H1 (cell line): ENCODE results near the gene SLC16A9. TPM values are rescaled to one million over a fixed set of nuclear protein-coding genes. Genes with fewer than 3 reads are reported as not detected.

Experiments
- CTCF ChIA-PET: fragments of 300-600 bp; sonication (Branson Sonifier 250); formaldehyde crosslinking; loops from one replicate; lab custom pipeline; 2021; ENCODE audit not compliant: partially characterized antibody; lab: Charles Lee
- POLR2A ChIA-PET: fragments of 300-600 bp; sonication (Branson Sonifier 250); formaldehyde crosslinking; loops from one replicate; lab custom pipeline; 2021; ENCODE audit warnings: inconsistent platforms; ENCODE audit not compliant: partially characterized antibody; lab: Charles Lee
- DNase-seq, 2 experiments: peaks; one replicate each; pipeline versions ENCODE4 v3.0.0 to v3.0.0-alpha.2; 2010 to 2022; ENCODE audit warnings: low spot score in 2 of 2, low read depth in 1 of 2, mixed read lengths in 1 of 2
- FAIRE-seq: peaks from 2 replicates; lab custom pipeline; 2011; peaks lifted over from hg19 to GRCh38; lab: Jason Lieb, UNC
- H2AFZ ChIP-seq: 2 replicates; pipeline ENCODE4 v1.8.1; 2012; ENCODE audit warnings: low read length, inconsistent platforms
- H2AK5ac ChIP-seq: 2 replicates; pipeline ENCODE4 v1.6.1; 2013; ENCODE audit warnings: low read depth, low read length
- H2BK120ac ChIP-seq: replicated peaks from 2 replicates; pipeline ENCODE3; 2013; ENCODE audit warnings: low read depth, low read length, inconsistent platforms
- H2BK12ac ChIP-seq: 2 replicates; pipeline ENCODE4 v1.6.1; 2013; ENCODE audit warnings: low read depth, low read length
- H2BK15ac ChIP-seq: 2 replicates; pipeline ENCODE4 v1.6.1; 2013; ENCODE audit warnings: low read length
- H2BK20ac ChIP-seq: 2 replicates; pipeline ENCODE4 v1.6.1; 2013; ENCODE audit warnings: low read length
- H2BK5ac ChIP-seq: 2 replicates; pipeline ENCODE4 v1.6.1; 2013; ENCODE audit warnings: low read depth, low read length
- H3K14ac ChIP-seq: 2 replicates; pipeline ENCODE4 v1.6.1; 2013; ENCODE audit warnings: inconsistent platforms; ENCODE audit not compliant: insufficient read length
- H3K18ac ChIP-seq: 2 replicates; pipeline ENCODE4 v1.6.1; 2013; ENCODE audit warnings: low read length; ENCODE audit errors: extremely low read depth
- H3K23ac ChIP-seq: 2 replicates; pipeline ENCODE4 v1.6.1; 2013; ENCODE audit warnings: inconsistent platforms; ENCODE audit not compliant: insufficient read length
- H3K23me2 ChIP-seq: 2 replicates; pipeline ENCODE4 v1.6.1; 2013; ENCODE audit warnings: low read depth, low read length
- H3K27ac ChIP-seq: 2 replicates; pipeline ENCODE4 v1.6.1; 2011; ENCODE audit warnings: low read depth, low read length, inconsistent platforms
- H3K27me3 ChIP-seq, 4 experiments: replicated peaks in 1 of 4; 1 replicate in 1 of 4; 2 replicates in 3 of 4; pipeline versions ENCODE4 v1.6.1 to v1.8.1; 2011 to 2013; ENCODE audit warnings: low read length in 3 of 4, mild to moderate bottlenecking in 3 of 4, inconsistent platforms in 2 of 4, mixed read lengths in 2 of 4, moderate library complexity in 1 of 4; ENCODE audit not compliant: control insufficient read depth in 3 of 4, insufficient read depth in 3 of 4; ENCODE audit errors: extremely low read depth in 1 of 4
- H3K36me3 ChIP-seq, 4 experiments: 2 replicates each; pipeline versions ENCODE4 v1.6.1 to v1.8.1; 2011 to 2013; ENCODE audit warnings: mild to moderate bottlenecking in 4 of 4, low read length in 3 of 4, moderate library complexity in 2 of 4, control low read depth in 1 of 4, inconsistent platforms in 1 of 4; ENCODE audit not compliant: insufficient read depth in 4 of 4, control insufficient read depth in 2 of 4
- H3K4ac ChIP-seq: replicated peaks from 2 replicates; pipeline ENCODE3; 2013; ENCODE audit warnings: low read length, low read depth, mixed read lengths, inconsistent platforms; ENCODE audit not compliant: insufficient read length
- H3K4me1 ChIP-seq, 4 experiments: replicated peaks in 1 of 4; 1 replicate in 1 of 4; 2 replicates in 3 of 4; pipeline versions ENCODE4 v1.6.1 to v1.8.1; 2011 to 2013; ENCODE audit warnings: low read length in 3 of 4, inconsistent platforms in 2 of 4, mixed read lengths in 1 of 4; ENCODE audit not compliant: insufficient read depth in 4 of 4, control insufficient read depth in 3 of 4
- H3K4me2 ChIP-seq, 2 experiments: 2 replicates each; pipeline versions ENCODE4 v1.6.1 to v1.8.1; 2011 to 2013; ENCODE audit warnings: low read depth in 2 of 2, low read length in 2 of 2, control low read depth in 1 of 2, inconsistent platforms in 1 of 2, mild to moderate bottlenecking in 1 of 2; ENCODE audit not compliant: insufficient read depth in 1 of 2
- H3K4me3 ChIP-seq, 4 experiments: fragments of 200-600, 300-600 bp in 1 of 4; sonication (generic), shearing (Covaris generic), sonication (Bioruptor Twin) in 1 of 4; 2 replicates each; pipeline versions ENCODE4 v1.5.1 to v1.8.1; 2011 to 2016; ENCODE audit warnings: low read length in 4 of 4, low read depth in 3 of 4, control low read depth in 2 of 4, inconsistent platforms in 2 of 4, mild to moderate bottlenecking in 2 of 4, mixed read lengths in 1 of 4, moderate library complexity in 1 of 4; ENCODE audit not compliant: insufficient read depth in 2 of 4; ENCODE audit errors: extremely low read depth in 1 of 4
- H3K56ac ChIP-seq: replicated peaks from 2 replicates; pipeline ENCODE3; 2013; ENCODE audit warnings: low read depth, mild to moderate bottlenecking, mixed read lengths, low read length, inconsistent platforms; ENCODE audit not compliant: insufficient read length
- H3K79me1 ChIP-seq: 2 replicates; pipeline ENCODE4 v1.6.1; 2013; ENCODE audit warnings: low read depth, low read length, control low read depth
- H3K79me2 ChIP-seq, 2 experiments: 2 replicates each; pipeline versions ENCODE4 v1.6.1 to v1.8.1; 2012 to 2013; ENCODE audit warnings: low read length in 2 of 2, mild to moderate bottlenecking in 2 of 2, inconsistent platforms in 1 of 2; ENCODE audit not compliant: insufficient read depth in 2 of 2, control insufficient read depth in 1 of 2
- H3K9ac ChIP-seq, 4 experiments: replicated peaks in 1 of 4; 1 replicate in 1 of 4; 2 replicates in 3 of 4; pipeline versions ENCODE4 v1.6.1 to v1.8.1; 2011 to 2013; ENCODE audit warnings: low read depth in 3 of 4, low read length in 3 of 4, control low read depth in 2 of 4, mild to moderate bottlenecking in 2 of 4, moderate library complexity in 2 of 4, inconsistent platforms in 1 of 4; ENCODE audit errors: extremely low read depth in 1 of 4
- H3K9me3 ChIP-seq, 2 experiments: 2 replicates each; pipeline versions ENCODE4 v1.6.1 to v1.8.1; 2012 to 2013; ENCODE audit warnings: mild to moderate bottlenecking in 2 of 2, moderate library complexity in 2 of 2, control low read depth in 1 of 2, inconsistent platforms in 1 of 2, low read depth in 1 of 2, low read length in 1 of 2, mixed read lengths in 1 of 2; ENCODE audit not compliant: insufficient read depth in 2 of 2
- H4K20me1 ChIP-seq, 2 experiments: replicated peaks in 1 of 2; 2 replicates each; pipeline versions ENCODE3 to v1.8.1; 2011 to 2013; ENCODE audit warnings: inconsistent platforms in 2 of 2, low read length in 2 of 2, mild to moderate bottlenecking in 1 of 2; ENCODE audit not compliant: insufficient read depth in 2 of 2, control insufficient read depth in 1 of 2
- H4K5ac ChIP-seq: 2 replicates; pipeline ENCODE4 v1.6.1; 2013; ENCODE audit warnings: low read length, low read depth, mixed read lengths, inconsistent platforms; ENCODE audit not compliant: insufficient read length
- H4K8ac ChIP-seq: 2 replicates; pipeline ENCODE4 v1.8.0; 2013; ENCODE audit warnings: mild to moderate bottlenecking, moderate library complexity, low read length, inconsistent platforms; ENCODE audit not compliant: insufficient read depth; ENCODE audit errors: extremely low read depth
- H4K91ac ChIP-seq: replicated peaks from 2 replicates; pipeline ENCODE3; 2013; ENCODE audit warnings: low read length, mixed read lengths, inconsistent platforms; ENCODE audit not compliant: insufficient read length
- ASH2L ChIP-seq: fragments of 200-600, 300-600 bp; sonication (generic); IDR thresholded peaks from one replicate; pipeline ENCODE4 v1.7.1; 2017; ENCODE audit warnings: low read length
- CHD1 ChIP-seq: IDR thresholded peaks from 2 replicates; pipeline ENCODE4 v1.6.1; 2012; ENCODE audit warnings: low read depth, low read length, improper control_type of control experiment
- EGR1 ChIP-seq: IDR thresholded peaks from 2 replicates; pipeline ENCODE4 v1.6.1; 2011; ENCODE audit warnings: low read depth, low read length, borderline replicate concordance
- FOSL1 ChIP-seq: IDR thresholded peaks from 2 replicates; pipeline ENCODE4 v1.6.1; 2011; ENCODE audit warnings: mild to moderate bottlenecking, low read depth, low read length, moderate library complexity; ENCODE audit not compliant: insufficient read depth
- KDM1A ChIP-seq: fragments of 200-600, 300-600 bp; sonication (generic); IDR thresholded peaks from 2 replicates; pipeline ENCODE4 v1.7.1; 2016; ENCODE audit warnings: mild to moderate bottlenecking, low read length, borderline replicate concordance
- POLR2AphosphoS5 ChIP-seq: IDR thresholded peaks from 2 replicates; pipeline ENCODE4 v1.6.1; 2011; ENCODE audit warnings: low read depth, low read length
- RNF2 ChIP-seq: fragments of 200-900, 300-1000 bp; sonication (generic); IDR thresholded peaks from 2 replicates; pipeline ENCODE4 v1.7.1; 2016; ENCODE audit warnings: borderline replicate concordance, low read depth, mild to moderate bottlenecking, antibody characterized with exemption, low read length; ENCODE audit not compliant: poor library complexity, severe bottlenecking; ENCODE audit errors: missing control alignments
- SAP30 ChIP-seq: fragments of 300-600 bp; sonication (generic); IDR thresholded peaks from 2 replicates; pipeline ENCODE4 v1.7.1; 2012; ENCODE audit warnings: low read length, moderate library complexity, mild to moderate bottlenecking, inconsistent platforms; ENCODE audit not compliant: insufficient read depth, insufficient replicate concordance
- SIRT6 ChIP-seq: IDR thresholded peaks from one replicate; pipeline ENCODE4 v1.7.1; 2012; ENCODE audit warnings: low read length, inconsistent platforms
- TBP ChIP-seq: IDR thresholded peaks from 2 replicates; pipeline ENCODE4 v1.6.1; 2011; ENCODE audit warnings: low read depth, low read length, improper control_type of control experiment
- TEAD4 ChIP-seq: IDR thresholded peaks from 2 replicates; pipeline ENCODE4 v1.6.1; 2012; ENCODE audit warnings: low read depth, low read length, inconsistent platforms, mixed read lengths
- WGBS, 2 experiments: shearing (Covaris generic) in 1 of 2; methylation state at CpG; one replicate each; pipeline versions ENCODE4 v1.1.6 to v1.1.7; 2013 to 2015; ENCODE audit warnings: low lambda C conversion rate in 2 of 2, mixed read lengths in 2 of 2, inconsistent platforms in 1 of 2, low coverage in 1 of 2, missing lambda C conversion rate in 1 of 2; ENCODE audit not compliant: insufficient replicate concordance in 2 of 2, insufficient coverage in 1 of 2, insufficient read length in 1 of 2; ENCODE audit errors: extremely low coverage in 1 of 2, missing lambda C conversion rate in 1 of 2; 5-methylcytosine and 5-hydroxymethylcytosine counted together
- polyA plus RNA-seq, 7 experiments: library from polyadenylated mRNA; depleted of rRNA in 3 of 7; stranded (reverse) in 5 of 7; unstranded in 2 of 7; fragments of >200 nt in 5 of 7; fragments of 200-250 nt in 2 of 7; gene quantifications; 1 replicate in 5 of 7; 2 replicates in 1 of 7; 4 replicates in 1 of 7; pipeline versions ENCODE4 v1.2.1 to v1.2.3, GENCODE V29; 2011 to 2013; ENCODE audit warnings: missing spikeins in 2 of 7, mixed read lengths in 2 of 7
- total RNA-seq: library from RNA; stranded (reverse); fragmentation: NEBNext Ultra II Directional; extraction: Animal tissue kit (Norgen Biotek cat#: 25700); gene quantifications from 2 replicates; pipeline ENCODE4 v1.2.1, GENCODE V29; 2021
- TF ChIP-seq, protein P1 (sequence below): IDR thresholded peaks from 2 replicates; pipeline ENCODE4 v1.6.1; 2011; ENCODE audit warnings: low read length, improper control_type of control experiment

Gene SLC16A9
- total and polyA plus RNA-seq, 2 of the 8 experiments (the other 6 are each of a cell fraction or from before 2014, with no cell fraction given) = 11.2 to 20.5 TPM

DNA sequence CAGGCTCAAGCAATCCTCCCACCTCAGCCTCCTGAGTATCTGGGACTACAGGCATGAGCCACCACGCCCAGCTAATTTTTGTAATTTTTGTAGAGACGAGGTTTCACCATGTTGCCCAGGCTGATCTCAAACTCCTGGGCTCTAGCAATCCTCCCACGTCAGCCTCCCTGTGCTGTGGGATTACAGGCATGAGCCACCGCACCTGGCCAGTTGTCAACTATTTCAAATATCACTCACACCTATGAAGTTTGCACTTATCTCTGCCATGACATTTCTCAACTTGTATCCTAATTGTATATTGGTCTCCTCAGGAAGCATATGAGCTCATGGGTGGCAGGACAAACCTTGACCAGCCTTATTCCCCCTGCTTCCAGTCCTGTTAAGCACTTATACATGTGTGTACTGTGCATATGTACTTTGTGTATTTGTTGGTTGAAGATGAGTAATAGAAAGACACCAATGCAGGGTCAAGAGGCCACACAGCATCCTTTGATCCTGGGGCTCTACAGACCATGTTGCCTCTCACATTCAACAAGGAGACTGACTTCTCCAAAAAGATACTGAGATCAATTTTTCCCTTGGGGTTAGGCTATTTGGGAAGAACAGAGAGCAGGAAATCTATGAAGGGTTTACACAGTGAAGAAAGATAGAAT lies 82.2 kb downstream of the SLC16A9 start:
- H3K36me3 ChIP-seq = no peaks in the 10 kb centered on the region
- H3K56ac ChIP-seq = no peak overlapping the region
- no peaks in the 10 kb centered on the region for H3K23me2 ChIP-seq
- no peak overlapping the region for H3K4me2 ChIP-seq
- no peak overlapping the region for H3K14ac ChIP-seq
- H3K4me3 ChIP-seq = no peak overlapping the region
- H4K91ac ChIP-seq = no peak overlapping the region
- H2BK120ac ChIP-seq = no peak overlapping the region
- H3K4ac ChIP-seq = no peak overlapping the region
- H2BK12ac ChIP-seq = no peak overlapping the region
- H4K5ac ChIP-seq = no peak overlapping the region
- H3K18ac ChIP-seq = no peak overlapping the region
- POLR2A ChIA-PET = no interaction called here
- CTCF ChIA-PET = interaction anchor here (0.6 to 8.5 kb wide), 13 partner anchors 13 to 610 kb away, joined by 3 to 77 read pairs (median 5); no protein-coding TSS in a partner anchor
- H2BK20ac ChIP-seq = no peak overlapping the region
- H3K23ac ChIP-seq = no peak overlapping the region
- no peak overlapping the region for H2AK5ac ChIP-seq
- no peak for TF ChIP-seq KDM1A
- no peak for TF ChIP-seq TEAD4
- TF ChIP-seq SAP30 = no peak
- TF ChIP-seq, protein P1, sequence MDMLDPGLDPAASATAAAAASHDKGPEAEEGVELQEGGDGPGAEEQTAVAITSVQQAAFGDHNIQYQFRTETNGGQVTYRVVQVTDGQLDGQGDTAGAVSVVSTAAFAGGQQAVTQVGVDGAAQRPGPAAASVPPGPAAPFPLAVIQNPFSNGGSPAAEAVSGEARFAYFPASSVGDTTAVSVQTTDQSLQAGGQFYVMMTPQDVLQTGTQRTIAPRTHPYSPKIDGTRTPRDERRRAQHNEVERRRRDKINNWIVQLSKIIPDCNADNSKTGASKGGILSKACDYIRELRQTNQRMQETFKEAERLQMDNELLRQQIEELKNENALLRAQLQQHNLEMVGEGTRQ = no peak
- no peak for TF ChIP-seq CHD1
- TF ChIP-seq FOSL1 = no peak
- no peak for TF ChIP-seq EGR1
- TF ChIP-seq POLR2AphosphoS5 = no peak
- no peak for TF ChIP-seq SIRT6
- TF ChIP-seq TBP = no peak
- no peak for TF ChIP-seq ASH2L
- no peak for TF ChIP-seq RNF2
- FAIRE-seq = no peak
- no peak overlapping the region for H2BK5ac ChIP-seq
- no peaks in the 10 kb centered on the region for H3K79me2 ChIP-seq
- 85% methylated on average over 4 of the region's 4 CpGs; no CpG with 5 or more reads in 1 of the 2 experiments for WGBS, 2 experiments
- H2BK15ac ChIP-seq = no peak overlapping the region
- no peaks in the 10 kb centered on the region for H3K79me1 ChIP-seq
- peaks cover 3 to 7% (median 4%) of the 10 kb centered on the region in 4 experiments; a peak in 5 of 7 replicates for H3K4me1 ChIP-seq
- no peak overlapping the region for H3K9ac ChIP-seq
- H4K20me1 ChIP-seq = no peaks in the 10 kb centered on the region
- DNase-seq = no peak
- no peak overlapping the region for H2AFZ ChIP-seq
- no peaks in the 10 kb centered on the region for H3K27me3 ChIP-seq
- no peak overlapping the region for H4K8ac ChIP-seq
- H3K9me3 ChIP-seq = no peaks in the 10 kb centered on the region
- H3K27ac ChIP-seq = no peak overlapping the region
